Stimulated activated CD4-positive, alpha-beta T cell treated with anti-CD3 and anti-CD28 coated beads, Interleukin-12 subunit alpha, Interleukin-12 subunit beta, amount 100 ng/mL, for 4 hours (primary cell): ENCODE measurements around the gene OSBPL2.

Source experiments
- DNase-seq: peaks from one replicate; pipeline ENCODE4 v3.0.0-alpha.2; 2020

Gene OSBPL2

GRCh38 chr20:62329389-62330377 is 91.4 kb downstream of the OSBPL2 start:
- DNase-seq = no peak

- no peak for DNase-seq
Measured at GRCh38 chr20:62330576-62331317, 92.4 kb downstream of the OSBPL2 start.

GRCh38 chr20:62331347-62331746 is 93.0 kb downstream of the OSBPL2 start:
- DNase-seq = no peak

- no peak for DNase-seq
Measured at GRCh38 chr20:62332421-62332820, 94.1 kb downstream of the OSBPL2 start.

GRCh38 chr20:62332989-62333819 is 94.9 kb downstream of the OSBPL2 start:
- no peak for DNase-seq

GRCh38 chr20:62333820-62334595 is 95.7 kb downstream of the OSBPL2 start:
- no peak for DNase-seq

- no peak for DNase-seq
Measured at GRCh38 chr20:62334881-62335280, 96.6 kb downstream of the OSBPL2 start.

GRCh38 chr20:62335532-62335931 is 97.2 kb downstream of the OSBPL2 start:
- DNase-seq = no peak

- DNase-seq = no peak
Measured at GRCh38 chr20:62336329-62336728, 98.0 kb downstream of the OSBPL2 start.

GRCh38 chr20:62336775-62337557 is 98.6 kb downstream of the OSBPL2 start:
- no peak for DNase-seq

GRCh38 chr20:62337558-62338293 is 99.4 kb downstream of the OSBPL2 start:
- DNase-seq = no peak

- DNase-seq = no peak
Measured at GRCh38 chr20:62338294-62338620, 99.9 kb downstream of the OSBPL2 start.

GRCh38 chr20:62339647-62340062 is 101.3 kb downstream of the OSBPL2 start:
- DNase-seq = no peak

- no peak for DNase-seq
Measured at GRCh38 chr20:62342910-62343309, 104.6 kb downstream of the OSBPL2 start.

- no peak for DNase-seq
Measured at GRCh38 chr20:62344092-62344491, 105.8 kb downstream of the OSBPL2 start.

GRCh38 chr20:62344782-62345181 is 106.5 kb downstream of the OSBPL2 start:
- no peak for DNase-seq
